ENCODE data around the gene SH2D5. TPM values are rescaled to one million over a fixed set of nuclear protein-coding genes. Genes with fewer than 3 reads are reported as not detected.
A peak's percentile ranks its signal among the peaks of the same experiment; 100 is the strongest.
"Not testable (repeated sequence)": the region's sequence is repeated elsewhere in the genome, so short reads cannot be mapped to it uniquely, and the experiment has no call there.

SH2D5 gene
- total RNA-seq, 1 donor from 2014 or later: 0.26 TPM

DNA sequence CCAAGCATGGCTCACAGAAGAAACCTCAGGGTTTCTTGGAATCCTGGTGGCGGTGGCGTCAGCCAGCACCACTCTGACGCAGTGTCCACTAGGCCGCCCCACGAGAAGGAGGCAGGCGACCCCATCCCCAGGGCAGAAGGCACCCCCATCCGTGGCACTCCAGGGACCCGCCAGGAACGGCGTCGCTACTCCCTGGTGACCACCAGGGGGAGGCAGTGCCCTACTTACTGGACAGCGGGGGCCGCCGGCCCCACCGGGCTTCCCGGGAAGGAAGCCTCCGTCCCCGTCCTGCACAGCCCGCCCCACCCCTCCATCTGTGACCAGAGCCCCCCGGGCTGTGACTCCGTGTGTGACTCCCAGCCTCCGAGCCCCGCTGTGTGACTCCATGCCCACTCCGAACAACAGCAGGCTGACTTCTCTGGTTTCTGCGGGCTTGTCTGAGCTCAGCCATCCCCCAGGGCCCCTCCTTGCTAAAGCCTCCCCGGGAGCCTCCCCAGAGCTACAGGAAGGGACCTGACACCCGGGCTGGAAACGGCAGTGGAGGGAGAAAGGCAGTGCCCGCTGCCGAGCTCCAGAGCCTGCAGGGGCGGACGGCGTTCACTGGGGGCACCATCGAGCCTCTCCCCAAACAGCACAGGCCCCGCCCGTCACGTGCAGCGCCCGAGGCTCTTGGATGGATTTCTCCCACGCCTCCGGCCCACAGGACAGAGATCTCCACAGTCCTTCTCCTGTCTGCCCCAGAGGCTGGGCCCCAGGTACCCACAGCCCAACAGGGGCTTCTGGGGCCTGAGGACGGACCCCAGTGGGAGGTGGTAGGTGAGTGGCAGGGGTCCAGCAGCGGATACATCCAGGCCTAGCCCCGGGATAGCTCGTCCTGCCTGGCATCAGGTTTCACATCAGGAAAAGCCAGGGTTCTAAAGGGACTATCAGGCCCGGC, 35.8 kb downstream of the SH2D5 start:
- peak; percentile 60 to 86 for DNase-seq (ENCODE audit: low read depth in 2 of 2)

DNA sequence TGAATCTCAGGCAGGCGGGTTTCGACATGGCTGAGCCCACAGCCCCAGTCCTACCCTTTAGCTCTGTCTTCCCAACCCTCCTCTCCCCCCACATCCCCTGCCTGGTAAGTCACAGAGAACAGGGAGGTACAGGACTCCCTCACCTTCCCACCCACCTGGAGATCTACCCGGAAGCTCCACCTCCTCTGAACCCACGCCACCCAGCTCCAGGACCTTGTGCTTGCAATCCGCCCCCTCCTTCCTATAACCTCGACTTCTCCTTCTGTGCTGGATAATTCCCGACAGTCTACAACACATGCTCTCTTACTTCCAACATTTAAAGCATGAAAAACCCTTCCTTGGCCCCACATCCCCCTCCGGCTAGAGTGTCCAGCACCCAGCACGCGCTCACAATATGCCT, 37.0 kb downstream of the SH2D5 start:
- DNase-seq (ENCODE audit: low read depth in 2 of 2): no peak

DNA sequence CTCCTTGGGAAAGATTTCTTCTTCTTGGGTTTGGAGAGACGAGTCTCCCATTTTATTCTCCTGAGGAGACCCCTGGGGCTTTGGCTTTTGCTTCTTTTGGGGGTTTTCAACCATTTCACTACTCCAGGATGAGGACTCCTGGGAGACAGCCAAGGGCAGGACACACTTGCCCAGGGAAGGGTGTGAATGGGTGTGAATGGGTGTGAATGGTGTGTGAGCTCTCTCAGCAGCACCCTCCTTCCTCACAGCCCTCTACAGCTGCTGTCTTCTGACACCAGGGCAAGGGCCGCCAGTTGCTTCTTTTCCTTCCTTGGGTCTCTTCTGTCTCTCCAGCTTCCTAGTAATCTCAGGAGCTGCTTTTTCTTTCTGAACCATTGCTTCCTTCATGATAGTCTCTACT, 38.9 kb downstream of the SH2D5 start:
- DNase-seq (ENCODE audit: low read depth in 2 of 2): no peak

DNA sequence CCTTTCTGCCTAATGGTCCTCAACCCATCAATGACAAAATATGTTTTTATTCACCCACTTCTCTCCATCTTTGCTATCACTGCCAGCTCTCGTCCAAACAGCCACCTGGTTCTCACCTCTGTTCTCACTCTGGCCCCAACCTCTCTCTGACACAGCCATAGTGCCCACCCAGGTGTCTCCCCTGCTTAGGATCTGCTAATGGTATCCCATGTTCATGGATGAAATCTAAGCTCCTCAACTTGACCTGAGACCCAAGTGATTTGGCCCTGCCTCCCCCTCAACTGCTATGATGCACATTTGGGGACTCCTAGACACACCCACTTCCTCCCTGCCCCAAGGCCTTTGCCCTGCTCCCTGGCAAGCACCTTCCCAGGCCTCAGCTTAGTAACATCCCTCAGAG, 40.6 kb downstream of the SH2D5 start:
- DNase-seq (ENCODE audit: low read depth in 2 of 2): no peak

DNA sequence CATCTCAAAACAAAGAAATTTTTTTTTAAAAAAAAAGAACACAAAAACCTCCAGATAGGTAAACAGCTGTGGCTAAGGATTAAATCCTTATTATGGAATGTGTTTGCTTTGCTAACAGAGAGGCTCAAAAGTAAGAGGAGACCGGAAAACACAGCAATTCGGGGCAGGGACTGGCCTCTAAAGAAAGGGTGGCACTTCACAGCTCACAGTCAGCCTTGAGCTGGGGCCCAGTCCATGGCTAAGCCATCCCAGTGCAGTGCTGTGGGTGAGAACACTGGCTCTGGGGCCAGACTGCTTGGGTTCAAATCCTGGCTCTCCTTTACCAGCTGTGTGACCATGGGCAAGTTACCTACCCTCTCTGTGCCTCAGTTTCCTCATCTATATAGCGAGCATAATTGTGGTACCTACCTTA, 42.9 kb downstream of the SH2D5 start:
- no peak for DNase-seq (ENCODE audit: low read depth in 2 of 2)

DNA sequence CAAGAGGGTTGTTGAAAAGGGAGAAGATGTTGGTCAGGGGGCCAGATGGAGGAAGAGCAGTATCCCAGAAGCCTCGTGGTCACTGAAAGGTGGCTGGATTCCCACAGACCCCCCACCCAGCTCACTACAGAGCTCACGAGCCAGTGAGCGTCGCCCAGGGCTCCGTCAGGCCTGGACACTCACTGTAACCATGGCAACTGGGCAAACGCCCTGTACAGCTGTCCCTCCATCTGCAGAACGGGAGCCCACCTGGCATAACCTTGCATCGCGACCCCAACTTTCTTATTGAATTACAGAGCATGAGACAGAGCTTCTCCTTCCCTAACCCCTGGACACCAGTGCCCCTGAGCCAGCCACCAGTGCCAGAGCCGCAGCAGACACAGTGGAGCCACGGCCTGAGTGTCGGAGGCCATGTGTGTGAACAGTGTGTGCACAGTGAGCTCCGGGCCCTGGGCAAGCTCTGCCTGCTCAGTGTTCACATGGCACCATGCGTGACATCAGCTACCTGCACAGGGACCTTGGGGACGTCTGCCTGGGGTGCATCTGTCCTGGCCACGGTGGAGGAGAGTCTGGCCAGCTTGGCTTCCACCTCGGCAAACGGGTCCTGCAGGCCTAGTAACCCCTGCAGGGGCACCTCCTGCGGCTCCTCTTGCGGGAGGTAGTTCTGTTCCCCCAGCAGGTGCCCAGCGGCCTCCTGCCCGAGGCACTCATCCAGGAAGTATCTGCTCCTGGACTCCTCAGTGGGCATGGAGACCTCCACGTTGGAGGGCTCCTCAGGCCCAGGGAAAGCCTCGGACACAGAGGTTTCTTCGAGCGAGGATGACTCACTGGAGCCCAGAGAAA, 45.4 kb downstream of the SH2D5 start:
- no peak for DNase-seq (ENCODE audit: low read depth in 2 of 2)

DNA sequence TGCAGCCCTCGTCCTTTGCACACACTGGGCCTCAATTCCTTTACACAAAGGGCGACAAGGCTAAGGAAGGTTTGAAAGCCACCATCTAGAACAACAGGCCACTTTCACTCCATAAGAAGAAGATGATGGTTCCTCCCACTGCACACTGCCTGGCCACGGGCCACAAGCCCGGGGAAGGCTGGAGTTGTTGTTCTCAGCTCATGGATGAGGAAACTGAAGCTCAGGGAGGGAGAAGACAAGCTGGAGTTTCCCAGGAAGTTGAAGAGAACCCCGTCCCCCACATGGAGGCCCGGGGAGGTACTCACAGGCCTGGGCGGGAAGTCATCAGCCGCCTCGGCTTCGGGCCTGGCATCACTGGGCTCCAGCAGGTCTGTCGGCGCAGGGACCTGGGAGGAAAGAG, 46.8 kb downstream of the SH2D5 start:
- no peak for DNase-seq (ENCODE audit: low read depth in 2 of 2)

DNA sequence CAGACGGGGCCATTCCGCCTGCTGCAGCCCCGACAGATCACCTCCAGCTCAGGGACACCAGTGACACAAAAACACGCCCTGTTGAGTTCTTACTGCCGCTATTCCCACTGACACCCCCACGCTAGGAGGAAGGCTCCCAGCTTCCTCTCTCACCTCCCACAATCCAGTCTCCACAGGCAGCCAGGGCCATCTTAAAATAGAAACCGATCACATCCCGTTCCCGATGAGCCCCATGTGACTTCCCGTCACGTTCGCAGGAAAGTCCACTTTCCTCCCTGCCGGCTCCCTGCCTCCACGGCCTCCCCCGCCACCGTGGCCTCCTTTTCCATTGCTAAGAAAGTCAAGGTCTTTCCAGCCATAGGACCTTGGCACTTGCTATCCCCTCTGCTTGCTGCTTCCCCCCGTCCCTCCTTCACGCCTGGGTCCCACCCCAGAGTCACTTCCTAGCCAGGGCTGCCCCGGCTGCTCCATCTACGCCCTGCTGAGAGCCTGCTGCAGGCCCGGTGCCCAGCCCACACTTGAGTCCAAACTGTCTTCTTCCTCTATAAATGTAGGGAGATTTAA, 47.3 kb downstream of the SH2D5 start:
- peak; percentile 82 to 83 for DNase-seq (ENCODE audit: low read depth in 2 of 2)

DNA sequence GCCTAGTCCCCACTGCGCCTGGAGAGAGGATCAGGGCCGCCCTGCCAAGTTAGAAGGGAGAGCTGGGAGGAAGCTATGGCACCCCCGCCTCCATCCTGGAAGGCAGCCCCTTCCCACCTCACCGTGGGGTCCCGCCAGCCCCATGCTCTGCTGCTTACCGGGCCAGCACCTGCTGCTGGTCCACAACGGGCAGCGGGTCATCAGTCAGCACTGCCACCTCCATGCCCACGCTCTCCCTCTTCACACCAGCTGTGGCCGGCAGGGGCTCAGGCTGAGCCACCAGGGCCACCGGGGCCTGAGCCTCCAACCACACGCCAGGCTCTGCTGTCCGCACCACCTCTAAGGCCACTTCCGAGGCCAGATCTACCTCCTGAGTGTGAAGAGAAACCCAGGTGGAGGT, 47.9 kb downstream of the SH2D5 start:
- DNase-seq (ENCODE audit: low read depth in 2 of 2): peak in 1 of 2 donors; percentile 30

DNA sequence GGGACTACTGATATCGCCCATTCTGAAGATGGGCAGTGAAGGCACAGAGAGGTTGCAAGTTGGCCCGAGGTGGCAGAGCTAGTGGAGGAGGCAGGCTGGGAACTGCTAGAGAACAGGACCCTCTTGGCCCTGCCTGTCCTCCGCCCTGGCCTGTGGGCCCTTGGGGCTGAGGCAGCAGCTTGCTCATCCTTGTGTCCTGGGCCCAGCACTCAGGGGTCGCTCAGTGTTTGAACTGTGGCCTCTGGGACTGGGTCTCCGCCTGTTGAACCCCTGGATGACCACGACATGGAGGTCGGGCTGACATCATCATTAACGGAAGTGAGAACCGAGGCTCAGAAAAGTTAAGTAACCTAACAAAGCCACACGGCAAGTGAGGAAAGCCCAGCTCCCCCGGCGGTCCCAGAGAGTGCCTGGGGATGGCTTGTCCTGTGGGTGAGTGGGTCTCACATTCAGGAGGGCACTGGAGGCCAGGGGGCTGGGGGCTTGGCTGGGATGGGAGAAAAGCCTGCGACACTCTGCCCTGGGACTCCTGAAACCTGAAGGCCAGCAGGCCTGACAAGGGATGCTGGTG, 48.4 kb downstream of the SH2D5 start:
- DNase-seq (ENCODE audit: low read depth in 2 of 2): no peak

DNA sequence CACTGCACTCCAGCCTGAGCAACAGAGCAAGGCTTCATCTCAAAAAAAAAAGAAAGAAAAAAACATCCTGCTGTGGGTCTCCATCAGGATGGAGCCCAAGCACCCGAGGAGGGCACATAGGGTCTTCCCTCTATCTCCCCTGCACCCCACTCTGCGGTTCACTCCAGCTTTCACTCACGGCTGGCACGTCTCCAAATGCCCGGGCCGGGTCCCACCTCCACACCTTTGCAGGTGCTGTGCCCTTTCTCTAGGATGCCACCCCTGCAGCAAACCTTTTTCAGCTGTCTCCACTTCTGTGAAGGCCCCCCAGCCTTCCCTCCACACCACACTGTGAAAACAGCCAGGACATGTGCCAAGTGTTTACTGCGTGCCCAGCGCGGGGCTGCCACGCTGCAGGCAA, 48.9 kb downstream of the SH2D5 start:
- DNase-seq (ENCODE audit: low read depth in 2 of 2): no peak

DNA sequence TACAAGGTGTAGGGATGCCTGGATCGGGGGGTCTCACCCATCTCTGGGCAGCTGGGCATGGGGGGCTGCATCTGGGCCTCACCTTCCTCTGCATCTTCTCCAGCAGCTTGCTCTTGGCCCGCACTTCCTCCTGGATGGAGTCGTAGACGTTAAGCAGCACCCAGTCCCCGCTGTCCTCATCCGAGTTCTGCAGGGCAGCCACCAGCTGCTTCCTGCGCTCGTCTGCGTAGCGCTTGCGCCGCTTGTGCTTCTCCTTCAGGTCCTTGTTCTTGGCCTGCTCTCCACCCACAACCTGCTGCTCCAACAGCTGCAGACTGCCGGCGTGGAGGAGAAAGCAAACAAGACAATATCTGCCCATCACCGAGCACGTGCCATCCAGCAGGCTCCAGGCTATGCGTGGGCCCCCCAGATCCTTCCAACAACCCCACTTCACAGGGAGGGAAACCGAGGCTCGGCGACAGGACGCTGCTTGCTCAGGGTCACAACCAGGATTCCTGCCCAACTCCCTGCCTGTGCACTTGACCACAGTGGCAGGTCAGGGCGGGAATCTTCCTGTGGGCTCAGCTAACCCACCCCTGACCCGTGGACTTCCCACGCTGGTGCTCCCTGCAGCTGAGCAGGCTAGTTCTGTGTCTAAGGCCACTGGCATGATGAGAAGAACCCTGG, 49.8 kb downstream of the SH2D5 start:
- DNase-seq (ENCODE audit: low read depth in 2 of 2): no peak

DNA sequence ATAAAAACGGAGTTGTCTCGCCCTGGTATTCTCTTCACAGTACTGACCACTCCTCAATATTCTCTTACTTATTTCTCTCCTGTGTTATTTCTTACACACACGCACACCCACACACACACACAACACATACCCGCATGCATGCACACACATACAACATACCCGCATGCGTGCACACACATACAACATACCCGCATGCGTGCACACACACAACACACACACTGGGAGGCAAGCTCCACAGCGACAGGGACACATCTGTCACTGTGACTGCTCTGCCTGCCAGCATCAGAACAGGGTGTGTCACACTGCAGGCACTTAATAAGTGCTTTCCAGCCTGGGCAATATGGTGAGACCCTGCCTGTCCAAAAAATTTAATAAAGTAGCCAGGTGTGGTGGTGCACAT, 50.5 kb downstream of the SH2D5 start:
- no peak for DNase-seq (ENCODE audit: low read depth in 2 of 2)

DNA sequence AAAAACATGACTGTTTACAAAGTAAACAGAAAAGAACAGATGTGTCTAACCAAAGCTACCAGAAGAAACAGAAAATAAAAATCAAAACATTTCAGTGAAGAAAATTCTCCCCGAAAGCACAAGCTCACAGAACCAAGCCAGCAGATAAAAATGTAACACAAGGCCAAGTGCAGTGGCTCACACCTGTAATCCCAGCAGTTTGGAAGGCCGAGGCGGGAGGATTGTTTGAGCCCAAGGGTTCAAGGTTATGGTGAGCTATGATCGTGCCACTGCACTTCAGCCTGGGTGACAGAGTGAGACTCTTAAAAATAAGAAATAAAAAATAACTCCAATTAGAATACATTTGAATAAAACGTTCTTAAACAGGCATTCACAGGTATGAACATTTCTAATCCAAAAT, 52.2 kb downstream of the SH2D5 start:
- no peak for DNase-seq (ENCODE audit: low read depth in 2 of 2)

DNA sequence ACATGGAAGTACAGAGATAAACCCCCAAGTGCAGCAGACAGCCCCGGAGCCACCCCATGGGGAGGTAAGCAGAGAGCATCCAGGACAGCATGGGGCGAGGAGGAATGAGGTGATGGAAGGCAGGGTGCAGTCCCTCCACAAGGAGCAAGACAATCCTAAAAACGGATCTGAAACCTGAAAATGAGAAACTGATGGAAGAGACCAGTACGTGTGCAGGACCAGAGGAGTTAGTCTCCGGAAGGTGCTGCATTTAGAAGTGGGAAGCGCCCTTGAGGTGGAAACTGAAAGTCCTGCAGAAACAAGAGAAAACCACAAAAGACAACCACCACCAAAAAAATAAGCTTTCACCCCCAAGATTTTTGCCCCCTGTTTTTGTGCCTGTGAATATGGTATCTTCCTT, 53.9 kb downstream of the SH2D5 start:
- DNase-seq (ENCODE audit: low read depth in 2 of 2): no peak

DNA sequence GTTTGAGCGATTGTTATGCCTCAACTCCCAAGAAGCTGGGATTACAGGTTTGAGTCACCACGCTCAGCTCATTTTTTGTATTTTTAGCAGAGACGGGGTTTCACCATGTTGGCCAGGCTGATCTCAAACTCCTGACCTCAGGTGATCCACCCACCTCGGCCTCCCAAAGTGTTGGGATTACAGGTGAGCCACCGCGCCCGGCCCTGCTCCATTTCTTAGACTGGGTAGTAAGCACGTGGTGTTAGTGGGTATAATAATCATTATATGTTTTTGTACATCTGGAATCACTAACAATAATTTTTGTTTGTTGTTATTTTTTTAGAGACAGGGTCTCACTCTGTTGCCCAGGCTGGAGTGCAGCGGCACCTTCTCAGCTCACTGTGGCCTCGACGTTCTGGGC, 58.9 kb downstream of the SH2D5 start:
- not testable (repeated sequence) for DNase-seq (ENCODE audit: low read depth in 2 of 2)

DNA sequence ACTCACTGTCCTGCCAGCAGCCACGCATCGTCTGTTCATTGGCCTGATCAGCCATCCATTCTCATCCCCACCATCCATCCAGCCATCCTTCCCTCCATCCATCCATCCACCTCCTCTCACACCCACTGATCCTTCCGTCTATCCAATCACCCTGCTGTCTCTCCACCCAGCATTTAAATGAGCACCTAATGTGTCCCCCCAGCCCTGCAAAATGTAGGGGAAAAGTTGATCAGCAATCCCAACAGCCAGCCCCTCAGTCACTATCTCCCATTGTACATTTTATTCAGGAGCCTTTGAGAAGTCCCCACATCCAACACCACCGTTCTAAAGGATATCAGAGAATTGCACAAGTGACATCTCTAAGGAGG, 60.3 kb downstream of the SH2D5 start:
- no peak for DNase-seq (ENCODE audit: low read depth in 2 of 2)

DNA sequence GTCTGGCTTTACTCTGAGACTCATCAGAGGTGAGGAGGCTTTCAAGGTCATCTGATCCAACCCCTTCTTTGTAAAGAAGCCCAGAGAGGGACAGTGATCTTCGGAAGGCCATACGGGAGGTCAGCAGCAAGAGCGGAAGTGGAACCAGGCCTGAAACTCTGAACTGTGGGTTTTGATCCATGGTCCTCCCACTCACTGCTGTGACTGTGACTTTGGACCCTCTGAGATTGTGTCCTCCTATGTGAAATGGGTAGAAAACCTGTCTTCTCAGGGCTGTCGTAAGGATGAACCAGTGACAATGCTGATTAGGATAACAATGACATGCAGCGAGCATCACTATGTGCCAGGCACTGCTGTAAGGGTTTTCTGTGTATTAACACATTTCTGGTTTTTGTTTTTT, 61.6 kb downstream of the SH2D5 start:
- no peak for DNase-seq (ENCODE audit: low read depth in 2 of 2)
